Lower leg skin (tissue), 4 donors: ENCODE data around the gene KIDINS220. TPM values are rescaled to one million over a fixed set of nuclear protein-coding genes. Genes with fewer than 3 reads are reported as not detected.

Experiments used
- DNase-seq, 2 donors: peaks; one replicate each; pipeline ENCODE4 v3.0.0-alpha.2; 2019; ENCODE audit warnings: low spot score in 2 of 2
- H3K4me3 ChIP-seq: fragments of 200-600 bp; sonication (generic); 2 replicates; pipeline ENCODE4 v1.5.1; 2017; ENCODE audit warnings: mild to moderate bottlenecking, low read depth; ENCODE audit not compliant: poor library complexity, severe bottlenecking
- POLR2A ChIP-seq, 2 donors: fragments of 450-650 bp; IDR thresholded peaks; one replicate each; pipeline ENCODE4 v1.6.1; 2016 to 2017; ENCODE audit warnings: antibody characterized with exemption in 2 of 2, mild to moderate bottlenecking in 1 of 2, moderate library complexity in 1 of 2
- WGBS, 2 donors: methylation state at CpG; one replicate each; pipeline ENCODE4 v1.1.5; 2018; 5-methylcytosine and 5-hydroxymethylcytosine counted together
- intact Hi-C: fragments of 100-400 bp; cut with DNase I; formaldehyde crosslinking; loops from one replicate; pipeline ENCODE4 v1.15.0; 2023; ENCODE audit warnings: low total_unique reads
- total RNA-seq, 4 donors: library from RNA; depleted of rRNA; stranded (reverse); fragments of >200 nt; gene quantifications; one replicate each; pipeline ENCODE4 v1.1.0, GENCODE V29; 2016
- TF ChIP-seq, protein P1 (sequence below), 3 donors: fragments of 450-650 bp; IDR thresholded peaks; one replicate each; pipeline ENCODE4 v1.5.1; 2016; ENCODE audit warnings: antibody characterized with exemption in 3 of 3, mild to moderate bottlenecking in 3 of 3, moderate library complexity in 2 of 3

Gene KIDINS220
- total RNA-seq, 4 donors from 2014 or later, result 44.6 to 65.0 (median 51.9) TPM

DNA sequence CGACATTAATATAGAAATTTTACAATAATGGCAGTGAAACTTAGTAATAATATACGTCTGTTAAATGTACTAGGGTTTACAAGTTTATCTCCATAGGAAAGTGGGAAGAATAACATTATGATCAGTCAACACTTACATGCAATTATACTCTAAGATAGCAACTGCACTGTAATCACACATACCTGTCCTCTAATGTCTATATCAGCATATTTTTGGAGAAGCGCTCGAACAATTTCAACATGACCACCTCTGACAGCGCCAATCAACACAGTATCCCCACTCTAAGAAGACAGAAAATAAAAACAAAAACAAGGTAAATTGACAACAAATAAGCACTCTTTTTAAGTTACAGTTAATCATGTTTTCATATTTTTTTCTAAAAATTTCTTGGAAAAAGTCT is 37.2 kb downstream of the KIDINS220 start:
- WGBS, 2 donors, result 97 to 98% methylated on average over 5 of the region's 5 CpGs
- TF ChIP-seq, protein P1, sequence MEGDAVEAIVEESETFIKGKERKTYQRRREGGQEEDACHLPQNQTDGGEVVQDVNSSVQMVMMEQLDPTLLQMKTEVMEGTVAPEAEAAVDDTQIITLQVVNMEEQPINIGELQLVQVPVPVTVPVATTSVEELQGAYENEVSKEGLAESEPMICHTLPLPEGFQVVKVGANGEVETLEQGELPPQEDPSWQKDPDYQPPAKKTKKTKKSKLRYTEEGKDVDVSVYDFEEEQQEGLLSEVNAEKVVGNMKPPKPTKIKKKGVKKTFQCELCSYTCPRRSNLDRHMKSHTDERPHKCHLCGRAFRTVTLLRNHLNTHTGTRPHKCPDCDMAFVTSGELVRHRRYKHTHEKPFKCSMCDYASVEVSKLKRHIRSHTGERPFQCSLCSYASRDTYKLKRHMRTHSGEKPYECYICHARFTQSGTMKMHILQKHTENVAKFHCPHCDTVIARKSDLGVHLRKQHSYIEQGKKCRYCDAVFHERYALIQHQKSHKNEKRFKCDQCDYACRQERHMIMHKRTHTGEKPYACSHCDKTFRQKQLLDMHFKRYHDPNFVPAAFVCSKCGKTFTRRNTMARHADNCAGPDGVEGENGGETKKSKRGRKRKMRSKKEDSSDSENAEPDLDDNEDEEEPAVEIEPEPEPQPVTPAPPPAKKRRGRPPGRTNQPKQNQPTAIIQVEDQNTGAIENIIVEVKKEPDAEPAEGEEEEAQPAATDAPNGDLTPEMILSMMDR (IDR thresholded peaks at IDR 0.05), result no peak
- no peak for TF ChIP-seq POLR2A (IDR thresholded peaks at IDR 0.05)
- H3K4me3 ChIP-seq, result no peak overlapping the region
- intact Hi-C loops, result no loop called here
- DNase-seq, result no peak

- intact Hi-C loops, result no loop called here
- TF ChIP-seq POLR2A (IDR thresholded peaks at IDR 0.05), result no peak
- TF ChIP-seq, protein P1 (IDR thresholded peaks at IDR 0.05), result no peak
- DNase-seq, result no peak
- H3K4me3 ChIP-seq, result no peak overlapping the region
- WGBS, 2 donors, result 90 to 100% methylated on average over 2 of the region's 2 CpGs
Observed at GRCh38 chr2:8799004-8799403, 38.4 kb downstream of the KIDINS220 start.

GRCh38 chr2:8798393-8798792 is 39.0 kb downstream of the KIDINS220 start:
- DNase-seq, result no peak
- TF ChIP-seq, protein P1 (IDR thresholded peaks at IDR 0.05), result no peak
- no peak for TF ChIP-seq POLR2A (IDR thresholded peaks at IDR 0.05)
- no peak overlapping the region for H3K4me3 ChIP-seq
- 89 to 90% methylated on average over 2 of the region's 2 CpGs for WGBS, 2 donors
- intact Hi-C loops, result no loop called here

DNA sequence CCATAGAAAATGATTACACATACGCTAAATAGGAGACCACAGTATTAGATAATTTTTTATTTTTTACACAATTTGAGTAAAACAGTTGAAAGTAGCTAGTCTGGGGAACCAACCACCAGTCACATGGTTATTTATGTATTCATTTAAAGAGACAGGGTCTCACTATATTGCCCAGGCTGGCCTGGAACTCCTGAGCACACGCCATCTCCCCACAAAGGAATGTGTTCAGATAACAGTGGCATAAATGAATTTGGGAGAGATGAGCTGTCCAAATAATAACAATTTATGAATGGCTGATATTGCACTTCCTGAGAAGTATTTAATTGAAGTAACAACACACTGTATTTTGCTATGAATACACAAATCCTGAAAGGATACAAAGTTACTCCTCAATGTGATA is 39.7 kb downstream of the KIDINS220 start:
- TF ChIP-seq POLR2A (IDR thresholded peaks at IDR 0.05), result no peak
- TF ChIP-seq, protein P1 (IDR thresholded peaks at IDR 0.05), result no peak
- intact Hi-C loops, result no loop called here
- WGBS, 2 donors, result 96 to 99% methylated on average over 2 of the region's 2 CpGs
- no peak overlapping the region for H3K4me3 ChIP-seq
- DNase-seq, result no peak

DNA sequence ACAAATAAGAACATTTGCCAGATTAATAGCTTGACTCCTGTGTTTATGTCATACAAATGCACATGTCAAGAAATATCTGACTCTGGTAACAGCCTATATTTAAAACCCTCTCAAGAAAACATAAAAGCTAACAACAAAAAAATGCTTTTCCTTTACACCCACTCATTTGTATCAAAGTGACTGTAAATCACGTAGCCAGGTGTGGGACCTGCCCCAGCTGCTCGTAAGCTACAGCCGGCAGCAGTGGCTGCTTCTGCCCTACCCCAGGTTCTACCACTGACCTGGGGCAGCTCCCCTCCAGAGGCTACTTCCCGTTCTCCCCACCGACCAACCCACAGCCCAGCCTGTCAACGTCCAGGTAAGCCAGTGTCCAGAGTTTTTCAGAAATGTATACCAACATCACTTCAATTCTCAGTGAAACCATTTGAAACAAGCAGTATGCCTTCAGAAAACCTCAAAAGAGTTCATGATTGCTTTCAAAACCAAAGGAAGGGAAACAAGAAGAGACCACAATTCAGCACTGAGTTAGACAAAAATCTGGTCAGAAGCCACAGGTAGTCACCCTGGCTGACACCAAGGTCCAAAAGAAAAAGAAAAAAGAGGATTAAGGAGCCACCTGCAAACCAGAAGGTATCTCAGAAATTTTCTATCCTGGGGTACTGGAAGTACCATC is 40.4 kb downstream of the KIDINS220 start:
- no peak overlapping the region for H3K4me3 ChIP-seq
- DNase-seq, result no peak
- no peak for TF ChIP-seq POLR2A (IDR thresholded peaks at IDR 0.05)
- TF ChIP-seq, protein P1 (IDR thresholded peaks at IDR 0.05), result no peak
- intact Hi-C loops, result no loop called here
- WGBS, 2 donors, result 79 to 84% methylated on average over 6 of the region's 6 CpGs

- intact Hi-C loops, result no loop called here
- no peak overlapping the region for H3K4me3 ChIP-seq
- TF ChIP-seq, protein P1 (IDR thresholded peaks at IDR 0.05), result no peak
- no peak for TF ChIP-seq POLR2A (IDR thresholded peaks at IDR 0.05)
- DNase-seq, result no peak
- WGBS, 2 donors, result 90 to 91% methylated on average over 9 of the region's 9 CpGs
Observed at GRCh38 chr2:8796315-8796848, 41.0 kb downstream of the KIDINS220 start.
